ENCODE measurements around the gene SLC2A9. TPM values are rescaled to one million over a fixed set of nuclear protein-coding genes. Genes with fewer than 3 reads are reported as not detected.
"Not testable (repeated sequence)": the region's sequence is repeated elsewhere in the genome, so short reads cannot be mapped to it uniquely, and the experiment has no call there.

Gene SLC2A9

GRCh38 chr4:9785891-9786290, 235.4 kb downstream of the SLC2A9 start:
- not testable (repeated sequence) for H4K8ac ChIP-seq (ENCODE audit: low read depth, low read length); H2BK120ac ChIP-seq (ENCODE audit: low read depth, low read length); H3K4me3 ChIP-seq (ENCODE audit: low read length); H3K56ac ChIP-seq (ENCODE audit: low read length); H3K79me1 ChIP-seq (ENCODE audit: low read length); H3K79me2 ChIP-seq (ENCODE audit: control insufficient read depth, insufficient read depth, low read length); H3K27ac ChIP-seq (ENCODE audit: low read depth, low read length); H4K5ac ChIP-seq (ENCODE audit: low read length); H2AK5ac ChIP-seq (ENCODE audit: low read length); H3K4ac ChIP-seq (ENCODE audit: low read depth, low read length); H3K36me3 ChIP-seq (ENCODE audit: control insufficient read depth, insufficient read depth, low read length); H3K4me1 ChIP-seq (ENCODE audit: control insufficient read depth, low read depth, low read length); DNase-seq; H3K9ac ChIP-seq (ENCODE audit: low read length); H3K18ac ChIP-seq (ENCODE audit: low read length); H3K23ac ChIP-seq (ENCODE audit: low read length); H3K27me3 ChIP-seq (ENCODE audit: insufficient read depth, low read length, poor library complexity); H3K4me2 ChIP-seq (ENCODE audit: low read length); H2BK5ac ChIP-seq (ENCODE audit: low read length); H2BK15ac ChIP-seq (replicated peaks; ENCODE audit: low read depth)
- WGBS (ENCODE audit: extremely low coverage, insufficient coverage, low lambda C conversion rate), result no CpG with 5 or more reads among the region's 5 CpGs

- Histone ChIP-seq H3K4me3 (ENCODE audit: low read length) (no peak overlapping the region), H2BK5ac (ENCODE audit: low read length) (no peak overlapping the region), H3K4me1 (ENCODE audit: control insufficient read depth, low read depth, low read length) (no peaks in the 10 kb centered on the region), H4K8ac (ENCODE audit: low read depth, low read length) (no peak overlapping the region), H3K9ac (ENCODE audit: low read length) (no peak overlapping the region), H3K23ac (ENCODE audit: low read length) (peak overlapping the region; percentile 50), H3K4me2 (ENCODE audit: low read length) (no peak overlapping the region), H4K5ac (ENCODE audit: low read length) (no peak overlapping the region), H3K4ac (ENCODE audit: low read depth, low read length) (no peak overlapping the region), H3K79me1 (ENCODE audit: low read length) (no peaks in the 10 kb centered on the region), H3K27ac (ENCODE audit: low read depth, low read length) (no peak overlapping the region), H2BK15ac (replicated peaks; ENCODE audit: low read depth) (no peak overlapping the region), H3K27me3 (ENCODE audit: insufficient read depth, low read length, poor library complexity) (peaks cover 6% of the 10 kb centered on the region), H3K18ac (ENCODE audit: low read length) (no peak overlapping the region), H3K79me2 (ENCODE audit: control insufficient read depth, insufficient read depth, low read length) (no peaks in the 10 kb centered on the region), H3K56ac (ENCODE audit: low read length) (no peak overlapping the region), H3K36me3 (ENCODE audit: control insufficient read depth, insufficient read depth, low read length) (no peaks in the 10 kb centered on the region), H2BK120ac (ENCODE audit: low read depth, low read length) (no peak overlapping the region), H2AK5ac (ENCODE audit: low read length) (no peak overlapping the region)
- no CpG with 5 or more reads among the region's 22 CpGs for WGBS (ENCODE audit: extremely low coverage, insufficient coverage, low lambda C conversion rate)
- DNase-seq, result no peak
Observed at GRCh38 chr4:9782136-9782436, 239.2 kb downstream of the SLC2A9 start.

- DNase-seq, result peak; percentile 63
- Histone ChIP-seq H3K36me3 (ENCODE audit: control insufficient read depth, insufficient read depth, low read length) (no peaks in the 10 kb centered on the region), H3K4ac (ENCODE audit: low read depth, low read length) (no peak within 1 kb of the TSS), H2BK120ac (ENCODE audit: low read depth, low read length) (no peak within 1 kb of the TSS), H3K79me1 (ENCODE audit: low read length) (no peaks in the 10 kb centered on the region), H3K18ac (ENCODE audit: low read length) (no peak within 1 kb of the TSS), H3K4me2 (ENCODE audit: low read length) (peak within 1 kb of the TSS; percentile 24), H3K79me2 (ENCODE audit: control insufficient read depth, insufficient read depth, low read length) (no peaks in the 10 kb centered on the region), H4K5ac (ENCODE audit: low read length) (no peak within 1 kb of the TSS), H2AK5ac (ENCODE audit: low read length) (no peak within 1 kb of the TSS), H3K9ac (ENCODE audit: low read length) (no peak within 1 kb of the TSS), H2BK15ac (replicated peaks; ENCODE audit: low read depth) (no peak within 1 kb of the TSS), H3K23ac (ENCODE audit: low read length) (peak within 1 kb of the TSS; percentile 50), H3K27me3 (ENCODE audit: insufficient read depth, low read length, poor library complexity) (peaks cover 6% of the 10 kb centered on the region), H2BK5ac (ENCODE audit: low read length) (no peak within 1 kb of the TSS), H3K4me1 (ENCODE audit: control insufficient read depth, low read depth, low read length) (no peaks in the 10 kb centered on the region), H4K8ac (ENCODE audit: low read depth, low read length) (no peak within 1 kb of the TSS), H3K4me3 (ENCODE audit: low read length) (no peak within 1 kb of the TSS), H3K27ac (ENCODE audit: low read depth, low read length) (no peak within 1 kb of the TSS), H3K56ac (ENCODE audit: low read length) (peak within 1 kb of the TSS; percentile 58)
- no CpG with 5 or more reads among the region's 78 CpGs for WGBS (ENCODE audit: extremely low coverage, insufficient coverage, low lambda C conversion rate)
Observed at GRCh38 chr4:9781343-9782135, 239.8 kb downstream of the SLC2A9 start, which contains the start of gene DRD5. DRD5 (plus strand) TSS chr4:9781634; CDS start chr4:9782030, 396 bp downstream.

Small RNA genes lying within 50 kb of the gene (small RNA-seq; reads per million reads assigned to genes)
- gene RNA5SP154 (ENCODE audit: insufficient read depth), result not detected
